HG02642 (cell line): ENCODE results near the gene TMUB2.

Source experiments
- ATAC-seq: cut with Tn5 transposase; IDR thresholded peaks from one replicate; pipeline ENCODE4 v1.9.1; 2021; ENCODE audit warnings: mild to moderate bottlenecking; ENCODE audit not compliant: unreplicated experiment, poor library complexity

Gene TMUB2

GRCh38 chr17:44176257-44176656 is 10.5 kb upstream of the TMUB2 start:
- no peak for ATAC-seq

GRCh38 chr17:44176671-44177501 is 9.9 kb upstream of the TMUB2 start:
- no peak for ATAC-seq

- ATAC-seq = no peak
Measured at GRCh38 chr17:44177640-44178039, 9.1 kb upstream of the TMUB2 start.

- no peak for ATAC-seq
Measured at GRCh38 chr17:44178133-44178532, 8.6 kb upstream of the TMUB2 start.

GRCh38 chr17:44183024-44183423 is 3.7 kb upstream of the TMUB2 start:
- no peak for ATAC-seq

- ATAC-seq = no peak
Measured at GRCh38 chr17:44184212-44184810, 2.5 kb upstream of the TMUB2 start.

GRCh38 chr17:44187131-44187899 is 543 bp downstream of the TMUB2 start:
- peak; percentile 44 for ATAC-seq

- ATAC-seq = no peak
Measured at GRCh38 chr17:44188576-44189403, 2.0 kb downstream of the TMUB2 start.

GRCh38 chr17:44190481-44190880 is 3.7 kb downstream of the TMUB2 start:
- ATAC-seq = no peak

- no peak for ATAC-seq
Measured at GRCh38 chr17:44191369-44191768, 4.6 kb downstream of the TMUB2 start.

GRCh38 chr17:44191941-44192496 is 5.2 kb downstream of the TMUB2 start:
- no peak for ATAC-seq

GRCh38 chr17:44192750-44193149 is 6.0 kb downstream of the TMUB2 start:
- ATAC-seq = no peak

- no peak for ATAC-seq
Measured at GRCh38 chr17:44193326-44194084, 6.7 kb downstream of the TMUB2 start.

GRCh38 chr17:44197107-44197506 is 10.3 kb downstream of the TMUB2 start:
- ATAC-seq = no peak

- no peak for ATAC-seq
Measured at GRCh38 chr17:44197980-44198720, 11.4 kb downstream of the TMUB2 start.

GRCh38 chr17:44198721-44199552 is 12.2 kb downstream of the TMUB2 start:
- ATAC-seq = peak; percentile 27

GRCh38 chr17:44199553-44200477 is 13.0 kb downstream of the TMUB2 start, which contains the start of gene ATXN7L3:
TSS of gene ATXN7L3 (minus strand) at chr17:44199884. CDS start at chr17:44198070, 1,814 bp downstream.
- peak; percentile 69 for ATAC-seq
